ENCODE measurements around the gene VTI1B. TPM values are rescaled to one million over a fixed set of nuclear protein-coding genes. Genes with fewer than 3 reads are reported as not detected.
"Not testable (repeated sequence)": the region's sequence is repeated elsewhere in the genome, so short reads cannot be mapped to it uniquely, and the experiment has no call there.

The VTI1B gene, protein sequence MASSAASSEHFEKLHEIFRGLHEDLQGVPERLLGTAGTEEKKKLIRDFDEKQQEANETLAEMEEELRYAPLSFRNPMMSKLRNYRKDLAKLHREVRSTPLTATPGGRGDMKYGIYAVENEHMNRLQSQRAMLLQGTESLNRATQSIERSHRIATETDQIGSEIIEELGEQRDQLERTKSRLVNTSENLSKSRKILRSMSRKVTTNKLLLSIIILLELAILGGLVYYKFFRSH
- polyA plus RNA-seq: 84.8 TPM

DNA sequence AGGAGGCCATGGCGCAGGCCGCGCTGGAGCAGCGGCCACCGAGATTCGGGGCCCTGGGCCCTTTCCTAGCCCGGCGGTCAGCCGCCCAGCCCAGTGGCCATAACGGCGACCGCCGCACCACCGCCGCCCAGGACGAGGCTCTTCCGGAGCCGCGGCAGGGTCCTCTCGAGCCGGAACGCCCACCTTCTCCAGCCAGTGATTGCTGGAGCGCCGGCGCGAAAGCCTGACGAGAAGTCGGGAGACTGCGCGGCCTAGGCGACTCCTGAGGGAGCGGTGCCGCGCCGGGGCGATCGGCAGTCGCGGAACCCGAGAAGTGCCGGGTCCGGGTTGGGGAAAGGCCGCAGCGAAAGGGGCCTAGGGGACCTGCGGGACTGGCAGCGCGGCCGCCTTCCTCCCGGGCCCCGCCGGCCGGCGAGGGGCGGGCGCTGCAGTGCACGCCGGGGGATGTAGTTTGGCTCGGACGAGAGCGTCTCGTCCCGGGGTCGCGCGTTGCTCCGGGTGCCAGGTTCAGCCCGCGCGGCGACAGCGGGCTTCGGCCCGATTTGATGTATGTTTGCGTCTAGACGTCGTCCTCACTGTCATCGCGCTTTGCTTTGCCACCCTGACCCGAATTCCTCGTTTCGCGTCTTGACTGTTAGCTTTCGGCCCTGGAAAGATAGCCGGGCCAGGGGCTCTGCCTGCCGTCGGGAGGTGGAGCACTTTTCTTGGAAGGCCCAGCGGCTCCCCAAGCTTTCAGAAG lies at the start of gene VTI1B:
Gene VTI1B (minus strand): TSS at position 153 of the 739 bp plus-strand sequence. CDS start 143 bp downstream, at position 10.
- peak within 1 kb of the TSS; percentile 85 to 97 (median 92) for H3K4me3 Mint-ChIP-seq
- peaks cover 21 to 31% (median 29%) of the 10 kb centered on the region in 3 donors for H3K4me1 Mint-ChIP-seq
- H3K27me3 Mint-ChIP-seq: no peaks in the 10 kb centered on the region
- no peaks in the 10 kb centered on the region for H3K9me3 Mint-ChIP-seq
- peak within 1 kb of the TSS; percentile 66 to 94 (median 92) for H3K27ac Mint-ChIP-seq
- H3K36me3 Mint-ChIP-seq: no peaks in the 10 kb centered on the region

DNA sequence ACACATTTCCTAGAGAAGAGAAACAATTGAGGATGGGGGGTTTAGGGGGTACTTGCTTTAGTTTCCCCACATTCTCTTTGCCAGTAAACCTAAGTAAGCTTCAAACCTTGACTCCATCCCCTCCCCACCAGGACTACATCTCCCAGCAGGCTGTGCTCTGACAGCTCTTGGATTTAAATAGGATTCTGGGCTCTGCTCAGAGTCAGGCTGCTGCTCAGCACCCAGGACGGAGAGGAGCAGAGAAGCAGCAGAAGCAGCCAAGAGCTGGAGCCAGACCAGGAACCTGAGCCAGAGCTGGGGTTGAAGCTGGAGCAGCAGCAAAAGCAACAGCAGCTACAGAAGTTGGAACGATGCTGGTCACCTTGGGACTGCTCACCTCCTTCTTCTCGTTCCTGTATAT lies 47.9 kb upstream of the VTI1B start:
- Mint-ChIP-seq H3K4me1 (peaks cover 0 to 8% (median 1%) of the 10 kb centered on the region in 3 donors), H3K27ac (peak overlapping the region in 1 of 3 donors; percentile 6), H3K27me3 (peaks cover 24% of the 10 kb centered on the region), H3K9me3 (peaks cover 0 to 2% (median 0%) of the 10 kb centered on the region in 3 donors), H3K4me3 (peak overlapping the region in 1 of 4 donors; percentile 59), H3K36me3 (no peaks in the 10 kb centered on the region)

DNA sequence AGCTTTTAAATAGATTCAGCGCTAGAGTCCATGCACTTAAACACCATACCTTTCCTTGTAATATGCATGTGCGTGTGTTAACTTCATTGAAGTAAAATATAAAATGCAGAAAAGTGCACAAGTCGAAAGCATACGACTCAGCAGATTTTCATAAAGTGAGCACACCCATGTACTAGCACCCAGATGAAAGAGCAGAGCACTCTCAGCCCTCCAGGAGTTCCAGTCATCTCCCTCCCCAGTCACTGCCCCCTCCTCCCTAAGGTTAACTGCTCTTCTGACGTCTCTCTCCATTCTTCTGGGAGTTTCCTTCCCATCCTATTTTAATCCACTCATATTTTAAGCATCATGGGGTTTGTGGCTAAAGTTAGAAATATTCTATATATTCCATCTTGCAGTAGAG lies 47.4 kb upstream of the VTI1B start:
- no peaks in the 10 kb centered on the region for H3K36me3 Mint-ChIP-seq
- H3K27me3 Mint-ChIP-seq: peaks cover 24% of the 10 kb centered on the region
- H3K9me3 Mint-ChIP-seq: peaks cover 0 to 2% (median 0%) of the 10 kb centered on the region in 3 donors
- peaks cover 0 to 8% (median 1%) of the 10 kb centered on the region in 3 donors for H3K4me1 Mint-ChIP-seq
- no peak overlapping the region for H3K4me3 Mint-ChIP-seq
- no peak overlapping the region for H3K27ac Mint-ChIP-seq

DNA sequence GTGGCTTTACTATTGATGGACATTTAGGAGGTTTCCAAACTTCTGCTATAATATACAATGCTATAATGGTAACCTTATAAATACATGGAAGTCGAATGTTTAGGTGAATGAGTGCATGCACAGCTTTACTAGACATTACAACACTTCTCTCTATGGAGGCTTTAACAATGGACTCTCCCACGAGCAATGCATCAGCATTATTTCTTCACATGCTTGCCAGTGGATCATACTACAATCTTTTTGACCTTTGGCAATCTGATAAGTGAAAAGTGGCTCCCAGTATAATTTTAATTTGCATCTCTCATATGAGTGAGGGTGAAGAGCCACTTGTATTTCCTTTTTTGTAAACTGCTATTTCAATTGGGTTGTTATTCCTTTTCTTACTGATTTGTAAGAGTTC lies 45.4 kb upstream of the VTI1B start:
- Mint-ChIP-seq H3K27me3 (peaks cover 24% of the 10 kb centered on the region), H3K4me1 (peaks cover 0 to 8% (median 1%) of the 10 kb centered on the region in 3 donors), H3K36me3 (no peaks in the 10 kb centered on the region), H3K9me3 (no peaks in the 10 kb centered on the region), H3K4me3 (no peak overlapping the region), H3K27ac (no peak overlapping the region)

DNA sequence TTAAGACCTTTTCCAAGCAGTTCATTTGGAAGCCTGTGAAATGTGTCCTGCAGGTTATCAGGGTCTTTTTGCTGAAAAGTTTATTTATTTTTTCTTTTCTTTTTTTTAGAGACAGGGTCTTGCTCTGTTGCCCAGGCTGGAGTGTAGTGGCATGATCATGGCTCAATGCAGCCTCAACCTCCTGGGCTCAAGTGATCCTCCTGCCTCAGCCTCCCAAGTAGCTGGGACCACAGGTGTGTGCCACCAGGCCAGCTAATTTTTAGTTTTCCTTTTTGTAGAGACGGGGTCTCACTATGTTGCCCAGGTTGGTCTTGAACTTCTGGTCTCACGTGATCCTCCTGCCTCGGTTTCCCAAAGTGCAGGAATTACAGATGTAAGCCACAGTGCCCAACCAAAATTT lies 45.0 kb upstream of the VTI1B start:
- H3K9me3 Mint-ChIP-seq, H3K27ac Mint-ChIP-seq, H3K4me3 Mint-ChIP-seq, H3K36me3 Mint-ChIP-seq, H3K4me1 Mint-ChIP-seq: not testable (repeated sequence)
- H3K27me3 Mint-ChIP-seq: peaks cover 22% of the 10 kb centered on the region

DNA sequence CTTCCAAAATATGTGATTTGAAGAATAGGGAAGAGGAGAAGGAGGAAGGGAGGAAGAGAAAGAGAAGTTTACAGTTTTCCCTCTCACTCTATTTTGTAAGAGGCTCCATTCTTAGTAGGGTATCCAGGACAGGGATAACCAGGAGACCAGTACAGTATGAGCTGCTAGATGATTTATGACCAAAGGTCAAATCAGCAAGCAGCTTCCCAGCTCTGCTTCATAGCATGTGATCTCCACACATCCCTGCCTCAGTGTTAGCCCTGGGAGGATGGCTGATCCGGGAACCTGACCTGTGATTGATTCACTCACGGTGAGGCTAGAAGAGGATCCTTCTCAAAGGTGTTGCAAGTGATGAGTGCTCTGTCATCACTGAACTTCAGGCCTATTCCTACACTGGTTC lies 43.8 kb upstream of the VTI1B start:
- Mint-ChIP-seq H3K4me1 (peaks cover 0 to 8% (median 1%) of the 10 kb centered on the region in 3 donors), H3K27me3 (peaks cover 15% of the 10 kb centered on the region), H3K9me3 (no peaks in the 10 kb centered on the region), H3K4me3 (no peak overlapping the region), H3K27ac (no peak overlapping the region), H3K36me3 (no peaks in the 10 kb centered on the region)

DNA sequence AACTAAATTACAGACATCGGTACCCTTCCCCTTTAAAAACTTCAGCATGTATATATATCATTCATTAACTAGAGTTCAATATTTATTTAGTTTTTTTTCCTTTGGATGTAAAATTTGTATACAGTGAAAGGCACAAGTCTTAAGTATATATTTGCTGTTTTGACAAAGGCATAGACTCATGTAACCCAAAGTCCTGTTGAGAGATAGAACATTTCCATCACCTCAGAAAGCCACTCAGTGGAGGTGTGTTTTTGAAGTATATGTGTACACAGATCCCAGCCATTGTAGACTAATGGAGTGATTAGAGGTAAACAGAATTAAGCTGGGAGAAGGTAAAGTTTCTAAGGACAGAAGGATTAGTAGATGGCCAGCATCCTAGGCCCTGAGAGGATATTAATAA lies 42.6 kb upstream of the VTI1B start:
- no peaks in the 10 kb centered on the region for H3K9me3 Mint-ChIP-seq
- no peaks in the 10 kb centered on the region for H3K36me3 Mint-ChIP-seq
- peaks cover 0 to 2% (median 0%) of the 10 kb centered on the region in 3 donors for H3K4me1 Mint-ChIP-seq
- H3K27ac Mint-ChIP-seq: no peak overlapping the region
- H3K27me3 Mint-ChIP-seq: peaks cover 6% of the 10 kb centered on the region
- no peak overlapping the region for H3K4me3 Mint-ChIP-seq

DNA sequence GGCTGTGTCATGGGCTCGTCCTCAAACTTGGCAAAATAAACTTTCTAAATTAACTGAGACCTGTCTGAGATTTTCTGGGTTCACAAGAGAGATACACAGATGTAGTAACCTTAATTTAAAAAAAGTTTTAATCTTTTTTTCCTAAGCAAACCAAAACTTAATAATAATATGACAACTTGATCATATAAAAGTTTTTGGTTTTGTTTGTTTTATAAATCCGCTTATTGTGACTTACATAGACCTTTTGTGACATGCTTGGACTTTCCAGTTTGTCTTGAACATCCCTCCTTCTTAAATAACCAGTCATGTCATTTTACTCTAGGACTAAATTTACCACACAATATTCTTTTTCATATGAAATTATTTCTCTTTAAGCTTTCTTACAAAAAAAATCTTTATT lies 35.8 kb upstream of the VTI1B start:
- Mint-ChIP-seq H3K27ac (no peak overlapping the region), H3K36me3 (peaks cover 1% of the 10 kb centered on the region), H3K27me3 (peaks cover 2% of the 10 kb centered on the region), H3K9me3 (peaks cover 1 to 10% (median 3%) of the 10 kb centered on the region in 3 donors), H3K4me3 (no peak overlapping the region), H3K4me1 (no peaks in the 10 kb centered on the region)

DNA sequence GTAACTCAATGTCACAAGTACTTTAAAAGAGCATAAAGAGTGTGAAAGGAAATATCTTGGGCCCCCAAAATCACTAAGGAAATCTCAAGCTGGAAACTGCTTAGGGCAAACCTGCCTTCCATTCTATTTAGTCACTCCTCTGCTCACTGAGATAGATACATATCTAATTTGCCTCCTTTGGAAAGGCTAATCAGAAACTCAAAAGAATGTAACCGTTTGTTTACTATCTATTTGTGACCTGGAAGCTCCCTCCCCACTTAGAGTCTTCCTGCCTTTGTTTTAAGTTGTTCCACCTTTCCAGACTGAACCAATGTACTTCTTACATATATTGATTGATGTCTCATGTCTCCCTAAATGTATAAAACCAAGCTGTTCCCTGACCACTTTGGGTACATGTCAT lies 35.4 kb upstream of the VTI1B start:
- H3K36me3 Mint-ChIP-seq: not testable (repeated sequence)
- peaks cover 1 to 10% (median 3%) of the 10 kb centered on the region in 3 donors for H3K9me3 Mint-ChIP-seq

DNA sequence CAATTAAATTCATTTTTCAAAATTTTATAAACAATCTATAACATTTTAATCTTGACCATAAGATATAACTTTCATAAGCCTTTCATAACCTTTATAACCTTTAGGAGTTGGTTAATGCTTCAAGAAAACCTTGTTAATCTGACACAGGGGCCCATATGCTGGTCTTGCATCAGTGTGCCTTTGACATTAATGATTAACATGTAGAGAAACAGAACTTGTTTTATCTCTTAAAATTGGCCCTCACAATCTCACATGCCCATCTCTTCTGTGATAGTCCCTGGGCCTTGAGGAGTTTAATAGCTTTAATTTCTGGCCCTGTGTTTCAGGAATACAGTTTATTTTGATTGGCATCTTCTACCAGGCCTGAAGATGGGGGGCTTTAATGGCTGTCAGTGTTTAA lies 34.9 kb upstream of the VTI1B start:
- not testable (repeated sequence) for H3K36me3 Mint-ChIP-seq, H3K4me1 Mint-ChIP-seq, H3K27ac Mint-ChIP-seq, H3K27me3 Mint-ChIP-seq, H3K4me3 Mint-ChIP-seq
- peaks cover 1 to 10% (median 3%) of the 10 kb centered on the region in 3 donors for H3K9me3 Mint-ChIP-seq

More for the DNA sequence above, 35.4 kb upstream of the VTI1B start:
- not testable (repeated sequence) for H3K27me3 Mint-ChIP-seq, H3K27ac Mint-ChIP-seq, H3K4me1 Mint-ChIP-seq, H3K4me3 Mint-ChIP-seq

DNA sequence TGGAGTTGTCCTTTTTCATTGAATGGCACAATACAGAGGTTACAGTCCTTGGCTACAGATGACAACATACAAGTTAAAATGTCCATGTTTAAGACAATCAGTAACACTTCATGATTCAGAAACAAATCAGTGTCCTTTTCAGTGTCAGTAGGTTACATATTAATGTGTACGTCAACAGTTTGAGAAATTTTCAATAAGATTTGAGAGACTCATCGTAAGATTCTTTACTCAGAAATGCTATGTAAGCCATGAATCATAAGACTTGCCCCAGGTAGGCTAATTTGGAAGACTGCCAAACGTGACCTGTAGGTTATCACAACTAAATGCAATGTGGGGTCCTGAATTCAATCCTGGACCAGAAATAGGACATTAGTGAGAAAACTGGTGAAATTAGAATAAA lies 30.8 kb upstream of the VTI1B start:
- H3K36me3 Mint-ChIP-seq: peaks cover 1% of the 10 kb centered on the region
- H3K4me3 Mint-ChIP-seq: no peak overlapping the region
- peaks cover 0 to 7% (median 3%) of the 10 kb centered on the region in 3 donors for H3K9me3 Mint-ChIP-seq
- H3K27me3 Mint-ChIP-seq: no peaks in the 10 kb centered on the region
- H3K4me1 Mint-ChIP-seq: peaks cover 0 to 6% (median 0%) of the 10 kb centered on the region in 3 donors
- H3K27ac Mint-ChIP-seq: no peak overlapping the region

DNA sequence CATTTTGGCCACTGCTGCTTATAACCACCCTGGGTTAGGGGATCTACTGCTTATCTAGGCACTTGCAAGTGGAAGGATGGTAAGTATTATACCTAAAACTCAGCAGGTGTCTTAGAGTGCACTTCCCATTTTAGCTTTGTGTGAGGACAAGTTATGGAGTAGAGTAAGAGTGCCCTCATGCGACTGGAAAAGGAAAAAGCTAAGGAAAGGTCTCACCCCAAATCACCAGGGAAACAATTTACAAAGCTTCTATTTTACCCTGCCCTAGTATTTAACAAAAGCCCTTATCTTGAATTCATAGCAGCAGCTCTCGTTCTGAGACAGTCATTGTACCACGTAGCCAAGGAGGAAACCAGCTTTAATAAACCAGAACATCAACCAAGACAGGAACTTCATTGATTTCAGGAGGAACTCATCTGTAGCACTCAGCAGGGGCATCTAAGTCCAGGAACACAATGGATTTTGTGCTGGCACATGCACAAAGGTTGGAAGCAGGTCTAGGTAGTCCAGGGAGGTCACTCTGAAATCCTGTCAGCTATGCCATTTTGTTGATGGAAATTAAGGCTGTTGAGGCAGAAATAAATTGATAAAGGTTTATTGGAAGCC lies 30.2 kb upstream of the VTI1B start:
- Mint-ChIP-seq H3K27ac (no peak overlapping the region), H3K36me3 (peaks cover 1% of the 10 kb centered on the region), H3K9me3 (peaks cover 0 to 2% (median 0%) of the 10 kb centered on the region in 3 donors), H3K27me3 (no peaks in the 10 kb centered on the region), H3K4me1 (peaks cover 0 to 6% (median 0%) of the 10 kb centered on the region in 3 donors), H3K4me3 (no peak overlapping the region)

DNA sequence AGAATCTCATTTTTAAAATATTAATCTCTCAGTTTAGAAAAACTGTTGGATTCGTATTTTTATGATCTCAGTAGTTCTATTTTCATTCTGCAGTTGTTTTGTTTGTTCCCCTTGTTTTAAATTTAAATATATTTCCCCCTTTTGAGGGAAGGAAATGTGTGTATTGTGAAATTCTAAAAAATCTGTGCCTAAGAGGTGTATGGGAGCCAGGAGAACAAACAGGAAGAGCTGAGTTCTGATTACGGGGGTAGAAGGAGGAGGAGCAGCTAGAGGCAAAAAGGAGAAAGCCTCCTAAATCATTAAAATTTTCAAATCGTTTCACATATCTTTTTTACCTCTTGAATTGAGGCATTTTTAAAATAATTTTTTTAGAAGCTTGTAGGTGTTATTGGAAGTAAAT lies 29.6 kb upstream of the VTI1B start:
- Mint-ChIP-seq H3K4me1 (peaks cover 0 to 6% (median 0%) of the 10 kb centered on the region in 3 donors), H3K27me3 (no peaks in the 10 kb centered on the region), H3K9me3 (no peaks in the 10 kb centered on the region), H3K4me3 (no peak overlapping the region), H3K36me3 (peaks cover 1% of the 10 kb centered on the region), H3K27ac (no peak overlapping the region)

DNA sequence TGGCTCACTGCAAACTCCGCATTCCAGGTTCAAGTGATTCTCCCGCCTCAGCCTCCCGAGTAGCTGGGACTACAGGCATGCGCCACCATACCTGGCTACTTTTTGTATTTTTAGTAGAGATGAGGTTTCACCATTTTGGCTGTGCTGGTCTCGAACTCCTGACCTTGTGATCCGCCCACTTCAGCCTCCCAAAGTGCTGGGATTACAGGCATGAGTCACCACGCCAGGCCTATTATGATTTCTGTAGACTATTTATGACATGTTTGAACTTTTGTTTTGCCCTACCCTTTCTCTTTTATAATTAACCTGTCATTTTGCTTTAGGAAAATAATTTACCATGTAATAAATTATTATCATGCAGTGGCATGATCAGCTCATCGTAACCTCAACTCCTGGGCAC lies 27.1 kb upstream of the VTI1B start, which contains the start of gene RDH12:
Gene RDH12 (plus strand): TSS at position 395 of the 400 bp plus-strand sequence. CDS start 20,757 bp downstream, outside the sequence.
- not testable (repeated sequence) for H3K9me3 Mint-ChIP-seq, H3K4me3 Mint-ChIP-seq, H3K36me3 Mint-ChIP-seq, H3K27ac Mint-ChIP-seq, H3K27me3 Mint-ChIP-seq, H3K4me1 Mint-ChIP-seq

DNA sequence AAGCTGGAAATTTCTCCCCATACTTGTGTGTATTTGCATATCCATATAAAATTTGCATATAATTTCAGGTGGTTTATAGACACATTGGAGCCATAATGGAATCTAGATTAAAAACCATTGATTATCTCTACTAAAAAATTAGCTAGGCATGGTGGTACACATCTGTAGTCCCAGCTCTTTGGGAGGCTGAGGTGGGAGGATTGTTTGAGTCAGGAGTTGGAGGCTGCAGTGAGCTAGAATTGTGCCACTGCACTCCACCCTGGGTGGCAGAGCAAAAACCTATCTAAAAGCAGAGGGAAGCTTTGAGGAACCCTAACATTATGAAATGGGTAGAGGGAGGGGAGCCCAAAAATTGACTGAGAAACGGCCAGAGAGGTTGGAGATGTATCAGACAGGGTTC lies 23.7 kb upstream of the VTI1B start:
- Mint-ChIP-seq H3K36me3 (no peaks in the 10 kb centered on the region), H3K9me3 (no peaks in the 10 kb centered on the region), H3K27me3 (no peaks in the 10 kb centered on the region), H3K4me1 (peaks cover 10 to 16% (median 12%) of the 10 kb centered on the region in 3 donors), H3K27ac (no peak overlapping the region), H3K4me3 (no peak overlapping the region)
